CD14-positive monocyte (primary cell): Measurements from ENCODE around the gene SEPTIN14. TPM values are rescaled to one million over a fixed set of nuclear protein-coding genes. Genes with fewer than 3 reads are reported as not detected.

Source experiments
- DNase-seq, 3 donors: peaks; one replicate each; pipeline ENCODE4 v3.0.0-alpha.2; 2011 to 2022
- H2AFZ ChIP-seq: 2 replicates; pipeline ENCODE4 v1.6.0; 2012; ENCODE audit warnings: mild to moderate bottlenecking, low read depth, low read length, inconsistent platforms; ENCODE audit not compliant: insufficient read depth, poor library complexity, severe bottlenecking
- H3K27ac ChIP-seq, 2 donors: 1 replicate in 1 of 2; 2 replicates in 1 of 2; pipeline ENCODE4 v1.5.1; 2012 to 2013; ENCODE audit warnings: low read length in 2 of 2, control low read depth in 1 of 2, inconsistent platforms in 1 of 2, low read depth in 1 of 2, mild to moderate bottlenecking in 1 of 2
- H3K27me3 ChIP-seq, 2 donors: one replicate each; pipeline versions ENCODE4 v1.6.0 to v1.6.1; 2011 to 2013; ENCODE audit warnings: low read length in 2 of 2; ENCODE audit not compliant: control insufficient read depth in 2 of 2, insufficient read depth in 2 of 2
- H3K36me3 ChIP-seq, 2 donors: replicated peaks in 1 of 2; 1 replicate in 1 of 2; 2 replicates in 1 of 2; pipeline versions ENCODE4 v1.5.1 to v1.6.1; 2012 to 2013; ENCODE audit warnings: low read length in 2 of 2, control low read depth in 1 of 2, inconsistent platforms in 1 of 2, mild to moderate bottlenecking in 1 of 2; ENCODE audit not compliant: insufficient read depth in 2 of 2, control insufficient read depth in 1 of 2
- H3K4me1 ChIP-seq, 2 donors: 1 replicate in 1 of 2; 2 replicates in 1 of 2; pipeline versions ENCODE4 v1.5.1 to v1.6.1; 2012 to 2013; ENCODE audit warnings: low read length in 2 of 2, control low read depth in 1 of 2, inconsistent platforms in 1 of 2, mild to moderate bottlenecking in 1 of 2, moderate library complexity in 1 of 2; ENCODE audit not compliant: insufficient read depth in 2 of 2, control insufficient read depth in 1 of 2
- H3K4me2 ChIP-seq: replicated peaks from 2 replicates; pipeline ENCODE3; 2012; ENCODE audit warnings: low read length, moderate library complexity, mild to moderate bottlenecking; ENCODE audit not compliant: poor library complexity, severe bottlenecking; ENCODE audit errors: extremely low read depth
- H3K4me3 ChIP-seq, 3 experiments: fragments of 200-600 bp in 1 of 3; sonication (generic) in 1 of 3; replicated peaks in 1 of 3; 1 replicate in 2 of 3; 2 replicates in 1 of 3; pipeline ENCODE4 v1.5.1; 2011 to 2013; ENCODE audit warnings: low read length in 3 of 3, mild to moderate bottlenecking in 3 of 3, control low read depth in 2 of 3, low read depth in 2 of 3, inconsistent platforms in 1 of 3, moderate library complexity in 1 of 3
- H3K79me2 ChIP-seq: 2 replicates; pipeline ENCODE4 v1.6.0; 2012; ENCODE audit warnings: mild to moderate bottlenecking, control low read depth, inconsistent platforms, low read length, moderate library complexity; ENCODE audit not compliant: insufficient read depth
- H3K9ac ChIP-seq: 2 replicates; pipeline ENCODE4 v1.6.0; 2017; ENCODE audit warnings: low read length, mild to moderate bottlenecking; ENCODE audit not compliant: insufficient read depth, poor library complexity, severe bottlenecking
- H3K9me3 ChIP-seq, 2 donors: replicated peaks in 1 of 2; 1 replicate in 1 of 2; 2 replicates in 1 of 2; pipeline versions ENCODE4 v1.5.1 to v1.6.1; 2012 to 2013; ENCODE audit warnings: low read length in 2 of 2, control low read depth in 1 of 2; ENCODE audit not compliant: control insufficient read depth in 1 of 2, insufficient read depth in 1 of 2
- H4K20me1 ChIP-seq: 2 replicates; pipeline ENCODE4 v1.6.0; 2012; ENCODE audit warnings: mild to moderate bottlenecking, low read length, control low read depth, moderate library complexity; ENCODE audit not compliant: insufficient read depth
- H3K27ac Mint-ChIP-seq, 7 donors: one replicate each; pipeline ENCODE4 v1.8.0; 2020; ENCODE audit warnings: mild to moderate bottlenecking in 7 of 7, mixed read lengths in 7 of 7, moderate library complexity in 6 of 7, inconsistent platforms in 2 of 7
- H3K27me3 Mint-ChIP-seq, 3 donors: one replicate each; pipeline ENCODE4 v1.8.0; 2021 to 2022; ENCODE audit warnings: low read depth in 3 of 3, mild to moderate bottlenecking in 3 of 3, mixed read lengths in 3 of 3, moderate library complexity in 3 of 3, inconsistent platforms in 1 of 3
- H3K36me3 Mint-ChIP-seq, 2 donors: one replicate each; pipeline ENCODE4 v1.8.0; 2020; ENCODE audit warnings: mixed read lengths in 2 of 2, inconsistent platforms in 1 of 2, mild to moderate bottlenecking in 1 of 2
- H3K4me1 Mint-ChIP-seq: one replicate; pipeline ENCODE4 v1.8.0; 2020; ENCODE audit warnings: mild to moderate bottlenecking, mixed read lengths
- H3K4me3 Mint-ChIP-seq, 2 donors: one replicate each; pipeline ENCODE4 v1.8.0; 2020; ENCODE audit warnings: mild to moderate bottlenecking in 2 of 2, mixed read lengths in 2 of 2, moderate library complexity in 1 of 2
- H3K9me3 Mint-ChIP-seq, 7 donors: one replicate each; pipeline ENCODE4 v1.8.0; 2020 to 2022; ENCODE audit warnings: mixed read lengths in 7 of 7, mild to moderate bottlenecking in 6 of 7, moderate library complexity in 6 of 7, inconsistent platforms in 2 of 7
- WGBS: methylation state at CpG from one replicate; pipeline ENCODE4 v1.1.5; 2013; ENCODE audit warnings: missing lambda C conversion rate; ENCODE audit not compliant: insufficient coverage; 5-methylcytosine and 5-hydroxymethylcytosine counted together
- intact Hi-C, 2 donors: fragments of 100-400 bp; cut with micrococcal nuclease; formaldehyde crosslinking; loops; one replicate each; pipeline versions ENCODE4 v1.15.0 to v1.15.1; 2023
- polyA plus RNA-seq, 3 donors: library from polyadenylated mRNA; depleted of rRNA in 1 of 3; unstranded in 2 of 3; stranded (reverse) in 1 of 3; fragments of 300-500 nt in 2 of 3; fragments of >200 nt in 1 of 3; fragmentation: Illumina TruSeq in 2 of 3; gene quantifications; 1 replicate in 2 of 3; 2 replicates in 1 of 3; pipeline ENCODE4 v1.2.3, GENCODE V29; 2012 to 2021
- TF ChIP-seq, protein P1 (sequence below): fragments of 200-600 bp; IDR thresholded peaks from one replicate; pipeline ENCODE4 v1.8.0; 2022; ENCODE audit warnings: antibody characterized with exemption, mild to moderate bottlenecking

The SEPTIN14 gene
- polyA plus RNA-seq, 3 donors, result not detected

DNA sequence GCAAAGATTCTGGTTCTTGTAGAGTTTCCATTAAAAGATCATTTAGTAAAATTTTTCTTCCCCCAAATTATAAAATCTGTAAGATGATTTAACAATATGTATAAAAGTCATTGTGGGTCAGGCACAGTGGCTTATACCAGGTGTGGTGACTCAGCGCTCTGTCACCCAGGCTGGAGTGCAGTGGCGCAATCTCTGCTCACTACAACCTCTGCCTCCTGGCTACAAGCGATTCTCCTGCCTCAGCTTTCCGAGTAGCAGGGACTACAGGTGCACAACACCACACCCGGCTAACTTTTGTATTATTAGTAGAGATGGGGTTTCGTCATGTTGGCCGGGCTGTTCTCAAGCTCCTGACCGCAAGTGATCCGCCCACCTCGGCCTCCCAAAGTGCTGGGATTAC, 68.0 kb downstream of the SEPTIN14 start:
- Mint-ChIP-seq H3K27me3 (no peaks in the 10 kb centered on the region), H3K27ac (no peak overlapping the region), H3K36me3 (no peaks in the 10 kb centered on the region), H3K4me3 (no peak overlapping the region), H3K4me1 (no peaks in the 10 kb centered on the region), H3K9me3 (peaks cover 16 to 44% (median 33%) of the 10 kb centered on the region in 7 donors)
- DNase-seq, result no peak
- no peak overlapping the region for H3K27ac ChIP-seq
- H3K9me3 ChIP-seq, result peaks cover 16 to 29% of the 10 kb centered on the region in 2 donors
- intact Hi-C loops, result no loop called here
- no peak overlapping the region for H3K4me3 ChIP-seq
- no peaks in the 10 kb centered on the region for H3K27me3 ChIP-seq
- H3K79me2 ChIP-seq, result no peaks in the 10 kb centered on the region
- no peaks in the 10 kb centered on the region for H3K36me3 ChIP-seq
- no peaks in the 10 kb centered on the region for H3K4me1 ChIP-seq
- no peak overlapping the region for H3K4me2 ChIP-seq
- no peak overlapping the region for H2AFZ ChIP-seq
- H3K9ac ChIP-seq, result no peak overlapping the region
- no peaks in the 10 kb centered on the region for H4K20me1 ChIP-seq
- TF ChIP-seq, protein P1, sequence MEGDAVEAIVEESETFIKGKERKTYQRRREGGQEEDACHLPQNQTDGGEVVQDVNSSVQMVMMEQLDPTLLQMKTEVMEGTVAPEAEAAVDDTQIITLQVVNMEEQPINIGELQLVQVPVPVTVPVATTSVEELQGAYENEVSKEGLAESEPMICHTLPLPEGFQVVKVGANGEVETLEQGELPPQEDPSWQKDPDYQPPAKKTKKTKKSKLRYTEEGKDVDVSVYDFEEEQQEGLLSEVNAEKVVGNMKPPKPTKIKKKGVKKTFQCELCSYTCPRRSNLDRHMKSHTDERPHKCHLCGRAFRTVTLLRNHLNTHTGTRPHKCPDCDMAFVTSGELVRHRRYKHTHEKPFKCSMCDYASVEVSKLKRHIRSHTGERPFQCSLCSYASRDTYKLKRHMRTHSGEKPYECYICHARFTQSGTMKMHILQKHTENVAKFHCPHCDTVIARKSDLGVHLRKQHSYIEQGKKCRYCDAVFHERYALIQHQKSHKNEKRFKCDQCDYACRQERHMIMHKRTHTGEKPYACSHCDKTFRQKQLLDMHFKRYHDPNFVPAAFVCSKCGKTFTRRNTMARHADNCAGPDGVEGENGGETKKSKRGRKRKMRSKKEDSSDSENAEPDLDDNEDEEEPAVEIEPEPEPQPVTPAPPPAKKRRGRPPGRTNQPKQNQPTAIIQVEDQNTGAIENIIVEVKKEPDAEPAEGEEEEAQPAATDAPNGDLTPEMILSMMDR, result no peak
- WGBS, result 100% methylated on average over 3 of the region's 10 CpGs

DNA sequence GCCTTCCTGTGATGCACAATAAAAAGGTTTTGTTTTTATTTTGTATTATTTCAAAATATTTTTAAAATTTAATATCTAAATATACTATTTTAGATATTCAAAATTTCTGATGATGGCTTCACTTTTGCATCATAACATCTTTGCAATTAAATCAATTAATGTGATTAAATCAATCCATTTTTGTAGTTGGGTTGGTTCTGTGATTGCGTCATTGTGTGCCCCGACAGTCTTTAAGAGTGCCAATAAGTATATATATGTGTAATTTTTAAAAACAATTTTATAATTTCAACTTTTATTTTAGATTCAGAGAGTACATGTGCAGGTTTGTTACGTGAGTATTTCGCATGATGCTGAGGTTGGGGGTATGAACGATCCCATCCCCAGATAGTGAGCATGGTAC, 70.5 kb downstream of the SEPTIN14 start:
- peaks cover 5 to 30% (median 14%) of the 10 kb centered on the region in 7 donors for H3K9me3 Mint-ChIP-seq
- no peaks in the 10 kb centered on the region for H3K79me2 ChIP-seq
- H3K36me3 ChIP-seq, result no peaks in the 10 kb centered on the region
- no peak overlapping the region for H3K27ac ChIP-seq
- no peak overlapping the region for H2AFZ ChIP-seq
- no peaks in the 10 kb centered on the region for H3K4me1 Mint-ChIP-seq
- intact Hi-C loops, result no loop called here
- H3K4me3 ChIP-seq, result no peak overlapping the region
- no peaks in the 10 kb centered on the region for H3K27me3 Mint-ChIP-seq
- peaks cover 2 to 24% of the 10 kb centered on the region in 2 donors for H3K9me3 ChIP-seq
- TF ChIP-seq, protein P1, result no peak
- H3K27ac Mint-ChIP-seq, result no peak overlapping the region
- H3K36me3 Mint-ChIP-seq, result no peaks in the 10 kb centered on the region
- H3K4me1 ChIP-seq, result no peaks in the 10 kb centered on the region
- H3K4me2 ChIP-seq, result no peak overlapping the region
- no peaks in the 10 kb centered on the region for H3K27me3 ChIP-seq
- DNase-seq, result no peak
- H3K4me3 Mint-ChIP-seq, result no peak overlapping the region
- H3K9ac ChIP-seq, result no peak overlapping the region
- WGBS, result no CpG with 5 or more reads among the region's 5 CpGs
- H4K20me1 ChIP-seq, result no peaks in the 10 kb centered on the region
